Pancreas (tissue), 10 donors: ENCODE results near the gene CDH4. TPM values are rescaled to one million over a fixed set of nuclear protein-coding genes. Genes with fewer than 3 reads are reported as not detected.

Source experiments
- ATAC-seq, 4 donors: fragments of 200-7000 bp; cut with Tn5 transposase; one replicate each; pipeline versions ENCODE4 v1.8.0 to v1.9.1; 2020; ENCODE audit warnings: mild to moderate bottlenecking in 4 of 4, moderate library complexity in 4 of 4
- DNase-seq, 6 donors: peaks; one replicate each; pipeline ENCODE4 v3.0.0-alpha.2; 2020
- FAIRE-seq: peaks from 2 replicates; lab custom pipeline; 2012; peaks lifted over from hg19 to GRCh38; lab: Jason Lieb, UNC
- H3K27ac ChIP-seq, 4 donors: fragments of 200-600 bp; sonication (generic); 1 replicate in 3 of 4; 2 replicates in 1 of 4; pipeline versions ENCODE4 v1.5.0 to v1.8.0; 2020
- H3K27me3 ChIP-seq, 4 donors: fragments of 200-600 bp; one replicate each; pipeline ENCODE4 v1.8.0; 2021
- H3K36me3 ChIP-seq, 3 donors: fragments of 200-600 bp; sonication (generic) in 1 of 3; one replicate each; pipeline versions ENCODE4 v1.5.0 to v1.8.0; 2020 to 2021
- H3K4me1 ChIP-seq, 3 donors: fragments of 200-600 bp; one replicate each; pipeline ENCODE4 v1.8.0; 2021
- H3K4me3 ChIP-seq, 4 donors: fragments of 200-600 bp; sonication (generic) in 2 of 4; one replicate each; pipeline versions ENCODE4 v1.5.0 to v1.8.0; 2020 to 2021
- H3K9me3 ChIP-seq, 4 donors: fragments of 200-600 bp; one replicate each; pipeline ENCODE4 v1.8.0; 2021
- CTCF ChIP-seq, 4 donors: fragments of 200-600 bp; sonication (generic) in 3 of 4; IDR thresholded peaks; one replicate each; pipeline versions ENCODE4 v1.5.0 to v1.8.0; 2021; ENCODE audit warnings: antibody characterized with exemption in 4 of 4
- WGBS, 2 donors: extraction: QIAGEN DNeasy Blood & Tissue Kit; methylation state at CpG; one replicate each; pipeline ENCODE4 v1.1.7; 2013; 5-methylcytosine and 5-hydroxymethylcytosine counted together
- intact Hi-C, 3 donors: fragments of 100-400 bp; cut with DNase I; formaldehyde crosslinking; loops; one replicate each; pipeline versions ENCODE4 v1.11.1 to v1.14.2; 2022
- polyA plus RNA-seq, 2 donors: library from polyadenylated mRNA; stranded (reverse); fragments of 200-250 nt; gene quantifications; one replicate each; pipeline ENCODE4 v1.2.3, GENCODE V29; 2013
- total RNA-seq, 6 donors: library from RNA; stranded (reverse); fragmentation: NEBNext Ultra II Directional in 4 of 6; extraction: Animal tissue kit (Norgen Biotek cat#: 25700) in 4 of 6; gene quantifications; one replicate each; pipeline versions ENCODE4 v1.2.1 to v1.2.4, GENCODE V29; 2021 to 2023
- donor health status: healthy with polysubstance abuse.
- donor health status: DM: no; HTN: no; CAD: no; lungs with moderate emphysema.
- donor health status: DM: no; HTN: no; CAD: no.
- donor health status: control.
- donor health status: control.
- donor health status: Bipolar disorder and iron deficiency.
- donor health status: DM: yes; HTN: yes; CAD: no.
- donor health status: DM: no; HTN: no; CAD: no.
- donor health status: DM: no; HTN: no; CAD: no.
- donor health status: DM: yes; HTN: yes; CAD: no.

The CDH4 gene
- total and polyA plus RNA-seq, 8 donors = 0.04 to 1.4 (median 0.27) TPM

GRCh38 chr20:61649860-61650162, 397.8 kb downstream of the CDH4 start:
- intact Hi-C loops = no loop called here
- no peak overlapping the region for H3K27ac ChIP-seq
- H3K9me3 ChIP-seq = no peaks in the 10 kb centered on the region
- no peak for ATAC-seq
- WGBS, 2 donors = 66 to 80% methylated on average over 8 of the region's 8 CpGs
- no peaks in the 10 kb centered on the region for H3K4me1 ChIP-seq
- H3K36me3 ChIP-seq = no peaks in the 10 kb centered on the region
- H3K4me3 ChIP-seq = no peak overlapping the region
- no peak for TF ChIP-seq CTCF (IDR thresholded peaks at IDR 0.05)
- no peak for DNase-seq
- no peak for FAIRE-seq
- no peaks in the 10 kb centered on the region for H3K27me3 ChIP-seq

GRCh38 chr20:61650912-61651733, 399.1 kb downstream of the CDH4 start:
- FAIRE-seq (no peak), ATAC-seq (no peak), DNase-seq (no peak)
- Histone ChIP-seq H3K9me3 (no peaks in the 10 kb centered on the region), H3K36me3 (no peaks in the 10 kb centered on the region), H3K4me1 (no peaks in the 10 kb centered on the region), H3K4me3 (no peak overlapping the region), H3K27ac (no peak overlapping the region), H3K27me3 (no peaks in the 10 kb centered on the region)
- TF ChIP-seq CTCF (IDR thresholded peaks at IDR 0.05) = no peak
- intact Hi-C loops = no loop called here
- 66 to 79% methylated on average over 34 of the region's 34 CpGs for WGBS, 2 donors

GRCh38 chr20:61652146-61652545, 400.1 kb downstream of the CDH4 start:
- no peaks in the 10 kb centered on the region for H3K27me3 ChIP-seq
- intact Hi-C loops = no loop called here
- no peak overlapping the region for H3K27ac ChIP-seq
- H3K9me3 ChIP-seq = no peaks in the 10 kb centered on the region
- H3K4me1 ChIP-seq = no peaks in the 10 kb centered on the region
- TF ChIP-seq CTCF (IDR thresholded peaks at IDR 0.05) = no peak
- FAIRE-seq (no peak), DNase-seq (no peak), ATAC-seq (no peak)
- WGBS, 2 donors = 74 to 77% methylated on average over 10 of the region's 10 CpGs
- no peaks in the 10 kb centered on the region for H3K36me3 ChIP-seq
- H3K4me3 ChIP-seq = no peak overlapping the region

- DNase-seq (no peak), FAIRE-seq (no peak), ATAC-seq (no peak)
- no peak for TF ChIP-seq CTCF (IDR thresholded peaks at IDR 0.05)
- H3K36me3 ChIP-seq = no peaks in the 10 kb centered on the region
- no peaks in the 10 kb centered on the region for H3K4me1 ChIP-seq
- intact Hi-C loops = no loop called here
- no peaks in the 10 kb centered on the region for H3K27me3 ChIP-seq
- no peak overlapping the region for H3K27ac ChIP-seq
- H3K9me3 ChIP-seq = no peaks in the 10 kb centered on the region
- H3K4me3 ChIP-seq = no peak overlapping the region
- WGBS, 2 donors = 61 to 76% methylated on average over 14 of the region's 14 CpGs
Observed at GRCh38 chr20:61654726-61655125, 402.7 kb downstream of the CDH4 start.

GRCh38 chr20:61655591-61655990, 403.5 kb downstream of the CDH4 start:
- no peak overlapping the region for H3K4me3 ChIP-seq
- H3K27me3 ChIP-seq = no peaks in the 10 kb centered on the region
- intact Hi-C loops = no loop called here
- 48 to 59% methylated on average over 10 of the region's 10 CpGs for WGBS, 2 donors
- H3K9me3 ChIP-seq = no peaks in the 10 kb centered on the region
- no peaks in the 10 kb centered on the region for H3K4me1 ChIP-seq
- no peak for ATAC-seq
- DNase-seq = no peak
- no peak for FAIRE-seq
- no peak for TF ChIP-seq CTCF (IDR thresholded peaks at IDR 0.05)
- H3K36me3 ChIP-seq = no peaks in the 10 kb centered on the region
- no peak overlapping the region for H3K27ac ChIP-seq
